ENCODE measurements around the gene SCO1.

DNA sequence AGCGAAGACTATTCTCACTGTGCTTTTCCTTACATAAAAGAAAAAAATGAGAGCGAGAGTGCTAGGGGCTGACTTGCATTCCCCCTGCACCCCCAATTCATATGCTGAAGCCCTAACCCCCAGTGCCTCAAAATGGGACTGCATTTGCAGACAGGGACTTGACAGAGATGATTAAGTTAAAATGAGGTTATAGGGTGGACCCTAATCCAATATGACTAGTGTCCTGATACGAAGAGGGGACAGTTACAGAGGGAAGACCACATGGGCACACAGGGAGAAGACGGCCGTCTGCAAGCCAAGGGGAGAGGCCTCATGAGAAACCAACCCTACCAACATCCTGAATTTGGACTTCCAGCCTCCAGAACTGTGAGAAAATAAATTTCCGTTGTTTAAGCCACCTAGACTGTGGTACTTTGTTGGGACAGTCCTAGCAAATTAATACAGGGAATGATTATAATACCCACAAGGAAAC lies 34.1 kb upstream of the SCO1 start:
- TF ChIP-seq, protein P1, sequence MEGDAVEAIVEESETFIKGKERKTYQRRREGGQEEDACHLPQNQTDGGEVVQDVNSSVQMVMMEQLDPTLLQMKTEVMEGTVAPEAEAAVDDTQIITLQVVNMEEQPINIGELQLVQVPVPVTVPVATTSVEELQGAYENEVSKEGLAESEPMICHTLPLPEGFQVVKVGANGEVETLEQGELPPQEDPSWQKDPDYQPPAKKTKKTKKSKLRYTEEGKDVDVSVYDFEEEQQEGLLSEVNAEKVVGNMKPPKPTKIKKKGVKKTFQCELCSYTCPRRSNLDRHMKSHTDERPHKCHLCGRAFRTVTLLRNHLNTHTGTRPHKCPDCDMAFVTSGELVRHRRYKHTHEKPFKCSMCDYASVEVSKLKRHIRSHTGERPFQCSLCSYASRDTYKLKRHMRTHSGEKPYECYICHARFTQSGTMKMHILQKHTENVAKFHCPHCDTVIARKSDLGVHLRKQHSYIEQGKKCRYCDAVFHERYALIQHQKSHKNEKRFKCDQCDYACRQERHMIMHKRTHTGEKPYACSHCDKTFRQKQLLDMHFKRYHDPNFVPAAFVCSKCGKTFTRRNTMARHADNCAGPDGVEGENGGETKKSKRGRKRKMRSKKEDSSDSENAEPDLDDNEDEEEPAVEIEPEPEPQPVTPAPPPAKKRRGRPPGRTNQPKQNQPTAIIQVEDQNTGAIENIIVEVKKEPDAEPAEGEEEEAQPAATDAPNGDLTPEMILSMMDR (conservative IDR thresholded peaks at IDR 0.05; ENCODE audit: low read depth, low read length), result no peak
- TF ChIP-seq MAFK (IDR thresholded peaks at IDR 0.05; ENCODE audit: low read depth, low read length) (no peak), POLR2A (IDR thresholded peaks at IDR 0.05; ENCODE audit: low read depth, low read length) (no peak)
